Measurements from ENCODE around the gene OVOL1.
"Not testable (repeated sequence)": the region's sequence is repeated elsewhere in the genome, so short reads cannot be mapped to it uniquely, and the experiment has no call there.

Gene OVOL1

GRCh38 chr11:65786786-65787636 is at the start of gene OVOL1:
TSS of gene OVOL1 (plus strand) at chr11:65787063. CDS start at chr11:65787374, 311 bp downstream.
- no peak for DNase-seq

- DNase-seq = no peak
These were observed 47.8 kb upstream of the OVOL1 start for GRCh38 chr11:65739022-65739421.

GRCh38 chr11:65741185-65741584 is 45.7 kb upstream of the OVOL1 start:
- DNase-seq = no peak

- no peak for DNase-seq
These were observed 44.5 kb upstream of the OVOL1 start for GRCh38 chr11:65742353-65742752.

- DNase-seq = no peak
These were observed 43.2 kb upstream of the OVOL1 start for GRCh38 chr11:65743681-65744025.

GRCh38 chr11:65744026-65744698 is 42.7 kb upstream of the OVOL1 start:
- DNase-seq = no peak

GRCh38 chr11:65744699-65745042 is 42.2 kb upstream of the OVOL1 start:
- no peak for DNase-seq

- no peak for DNase-seq
These were observed 41.8 kb upstream of the OVOL1 start for GRCh38 chr11:65745049-65745448.

GRCh38 chr11:65762169-65762568 is 24.7 kb upstream of the OVOL1 start:
- not testable (repeated sequence) for DNase-seq

GRCh38 chr11:65762816-65763215 is 24.0 kb upstream of the OVOL1 start:
- not testable (repeated sequence) for DNase-seq

GRCh38 chr11:65764434-65764833 is 22.4 kb upstream of the OVOL1 start:
- no peak for DNase-seq

- no peak for DNase-seq
These were observed 20.3 kb upstream of the OVOL1 start for GRCh38 chr11:65766535-65766934.

- no peak for DNase-seq
These were observed 19.5 kb upstream of the OVOL1 start for GRCh38 chr11:65767406-65767805.

GRCh38 chr11:65767806-65768205 is 19.1 kb upstream of the OVOL1 start:
- DNase-seq = not testable (repeated sequence)

GRCh38 chr11:65770951-65771567 is 15.8 kb upstream of the OVOL1 start:
- DNase-seq = no peak

GRCh38 chr11:65771589-65772112 is 15.2 kb upstream of the OVOL1 start:
- no peak for DNase-seq

- no peak for DNase-seq
These were observed 13.0 kb upstream of the OVOL1 start for GRCh38 chr11:65773784-65774411.

GRCh38 chr11:65774525-65775306 is 12.1 kb upstream of the OVOL1 start:
- no peak for DNase-seq

GRCh38 chr11:65776196-65776595 is 10.7 kb upstream of the OVOL1 start:
- DNase-seq = no peak

- no peak for DNase-seq
These were observed 10.1 kb upstream of the OVOL1 start for GRCh38 chr11:65776710-65777141.

GRCh38 chr11:65777241-65777640 is 9.6 kb upstream of the OVOL1 start:
- DNase-seq = no peak

- no peak for DNase-seq
These were observed 9.0 kb upstream of the OVOL1 start for GRCh38 chr11:65777821-65778361.

Data from activated effector memory CD4-positive, alpha-beta T cell treated with Interleukin-2 at 50 U/mL for 16 hours (primary cell).